Panc1 (cell line): Measurements from ENCODE around the gene ATP10A. TPM values are rescaled to one million over a fixed set of nuclear protein-coding genes. Genes with fewer than 3 reads are reported as not detected.

Experiments used
- ATAC-seq: fragments of 200-7000 bp; cut with Tn5 transposase; 2 replicates; pipeline ENCODE4 v1.9.1; 2020; ENCODE audit warnings: mild to moderate bottlenecking, moderate library complexity
- BruUV-seq: library from RNA; stranded (reverse); fragments of 400-500 nt; replicated peaks from 2 replicates; lab custom pipeline; 2021; lab: Mats Ljungman, UMichigan
- CTCF ChIA-PET: fragments of 300-600 bp; sonication (Branson Sonifier 250); formaldehyde crosslinking; loops from one replicate; lab custom pipeline; 2022; ENCODE audit warnings: antibody characterized with exemption; lab: Charles Lee
- POLR2A ChIA-PET: fragments of 300-600 bp; sonication (Branson Sonifier 250); formaldehyde crosslinking; loops from one replicate; lab custom pipeline; 2022; ENCODE audit warnings: antibody characterized with exemption; lab: Charles Lee
- DNase-seq: peaks from one replicate; pipeline ENCODE4 v3.0.0-alpha.2; 2010; ENCODE audit warnings: low read depth, low spot score
- H3K27ac ChIP-seq: 2 replicates; pipeline ENCODE4 v1.5.1; 2011; ENCODE audit warnings: mild to moderate bottlenecking, low read length, inconsistent platforms
- H3K27me3 ChIP-seq: fragments of 200-500 bp; sonication (Bioruptor generic); 2 replicates; pipeline ENCODE4 v1.6.0; 2014; ENCODE audit warnings: low read length, inconsistent platforms; ENCODE audit not compliant: control insufficient read depth, insufficient read depth
- H3K36me3 ChIP-seq: fragments of 200-500 bp; sonication (Bioruptor generic); 2 replicates; pipeline ENCODE4 v1.5.1; 2014; ENCODE audit warnings: inconsistent platforms, mild to moderate bottlenecking, low read length, moderate library complexity; ENCODE audit not compliant: control insufficient read depth, insufficient read depth
- H3K4me1 ChIP-seq: 2 replicates; pipeline ENCODE4 v1.5.1; 2011; ENCODE audit warnings: inconsistent platforms, mild to moderate bottlenecking, low read length, moderate library complexity; ENCODE audit not compliant: control insufficient read depth, insufficient read depth
- H3K4me3 ChIP-seq, 2 experiments: 2 replicates each; pipeline ENCODE4 v1.5.1; 2011 to 2012; ENCODE audit warnings: low read depth in 2 of 2, low read length in 2 of 2, mild to moderate bottlenecking in 2 of 2, inconsistent platforms in 1 of 2, moderate library complexity in 1 of 2
- H3K9me3 ChIP-seq: fragments of 200-500 bp; sonication (Bioruptor generic); 2 replicates; pipeline ENCODE4 v1.5.1; 2014; ENCODE audit warnings: low read depth, mild to moderate bottlenecking, inconsistent platforms, low read length, moderate library complexity; ENCODE audit not compliant: control insufficient read depth, insufficient read depth
- POLR2AphosphoS5 ChIP-seq: IDR thresholded peaks from 2 replicates; pipeline ENCODE4 v1.6.1; 2012; ENCODE audit warnings: mild to moderate bottlenecking, low read depth, low read length, moderate library complexity
- SIN3A ChIP-seq: IDR thresholded peaks from 2 replicates; pipeline ENCODE4 v1.6.1; 2012; ENCODE audit warnings: low read depth, mild to moderate bottlenecking, low read length, moderate library complexity, borderline replicate concordance; ENCODE audit not compliant: insufficient read depth
- TCF7L2 ChIP-seq: IDR thresholded peaks from 2 replicates; pipeline ENCODE4 v1.6.1; 2011; ENCODE audit warnings: mild to moderate bottlenecking, low read depth, low read length, inconsistent platforms
- in situ Hi-C: cut with HindIII; loops from 2 replicates; pipeline ENCODE4 v1.10.0; 2016; ENCODE audit warnings: low sequenced_read_pairs, low pct_unique_long_range_greater_than_20kb
- intact Hi-C: fragments of 100-400 bp; cut with micrococcal nuclease; formaldehyde crosslinking; loops from one replicate; pipeline ENCODE4 v1.10.0; 2022; ENCODE audit not compliant: unreplicated experiment
- total RNA-seq: library from RNA; stranded (reverse); gene quantifications from one replicate; pipeline ENCODE4 v1.2.1, GENCODE V29; 2021; ENCODE audit not compliant: unreplicated experiment
- TF ChIP-seq, protein P1 (sequence below), 2 experiments: IDR thresholded peaks; 2 replicates each; pipeline ENCODE4 v1.6.1; 2011 to 2012; ENCODE audit warnings: low read depth in 2 of 2, control low read depth in 1 of 2, low read length in 1 of 2, mild to moderate bottlenecking in 1 of 2, moderate library complexity in 1 of 2; ENCODE audit not compliant: insufficient read depth in 1 of 2
- TF ChIP-seq, protein P2 (sequence below): fragments of 450-650 bp; IDR thresholded peaks from 2 replicates; pipeline ENCODE4 v1.5.1; 2017; ENCODE audit warnings: mild to moderate bottlenecking

ATP10A gene
- total RNA-seq, 1 experiment from 2014 or later = 0.31 TPM

DNA sequence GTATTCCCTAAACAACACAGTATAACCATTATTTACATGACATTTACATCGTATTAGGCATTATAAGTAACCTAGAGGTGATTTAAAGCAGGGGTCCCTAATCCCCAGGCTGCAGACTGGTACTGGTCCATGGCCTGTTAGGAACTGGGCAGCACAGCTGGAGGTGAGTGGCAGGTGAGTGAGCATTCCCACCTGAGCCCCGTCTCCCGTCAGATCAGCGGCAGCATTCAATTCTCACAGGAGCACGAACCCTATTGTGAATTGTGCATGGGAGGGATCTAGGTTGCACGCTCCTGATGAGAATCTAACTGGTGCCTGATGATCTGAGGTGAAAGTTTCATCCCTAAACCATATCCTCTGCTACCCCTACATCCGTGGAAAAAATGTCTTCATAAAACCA lies 138.2 kb downstream of the ATP10A start:
- ATAC-seq = no peak
- Histone ChIP-seq H3K9me3 (no peaks in the 10 kb centered on the region), H3K27ac (no peak overlapping the region), H3K36me3 (no peaks in the 10 kb centered on the region), H3K4me1 (no peaks in the 10 kb centered on the region), H3K4me3 (no peak overlapping the region), H3K27me3 (no peaks in the 10 kb centered on the region)
- ChIA-PET CTCF (no interaction called here), POLR2A (no interaction called here)
- no TSS peak for BruUV-seq
- in situ Hi-C loops (no loop called here), intact Hi-C loops (no loop called here)
- DNase-seq = no peak
- TF ChIP-seq, protein P1, sequence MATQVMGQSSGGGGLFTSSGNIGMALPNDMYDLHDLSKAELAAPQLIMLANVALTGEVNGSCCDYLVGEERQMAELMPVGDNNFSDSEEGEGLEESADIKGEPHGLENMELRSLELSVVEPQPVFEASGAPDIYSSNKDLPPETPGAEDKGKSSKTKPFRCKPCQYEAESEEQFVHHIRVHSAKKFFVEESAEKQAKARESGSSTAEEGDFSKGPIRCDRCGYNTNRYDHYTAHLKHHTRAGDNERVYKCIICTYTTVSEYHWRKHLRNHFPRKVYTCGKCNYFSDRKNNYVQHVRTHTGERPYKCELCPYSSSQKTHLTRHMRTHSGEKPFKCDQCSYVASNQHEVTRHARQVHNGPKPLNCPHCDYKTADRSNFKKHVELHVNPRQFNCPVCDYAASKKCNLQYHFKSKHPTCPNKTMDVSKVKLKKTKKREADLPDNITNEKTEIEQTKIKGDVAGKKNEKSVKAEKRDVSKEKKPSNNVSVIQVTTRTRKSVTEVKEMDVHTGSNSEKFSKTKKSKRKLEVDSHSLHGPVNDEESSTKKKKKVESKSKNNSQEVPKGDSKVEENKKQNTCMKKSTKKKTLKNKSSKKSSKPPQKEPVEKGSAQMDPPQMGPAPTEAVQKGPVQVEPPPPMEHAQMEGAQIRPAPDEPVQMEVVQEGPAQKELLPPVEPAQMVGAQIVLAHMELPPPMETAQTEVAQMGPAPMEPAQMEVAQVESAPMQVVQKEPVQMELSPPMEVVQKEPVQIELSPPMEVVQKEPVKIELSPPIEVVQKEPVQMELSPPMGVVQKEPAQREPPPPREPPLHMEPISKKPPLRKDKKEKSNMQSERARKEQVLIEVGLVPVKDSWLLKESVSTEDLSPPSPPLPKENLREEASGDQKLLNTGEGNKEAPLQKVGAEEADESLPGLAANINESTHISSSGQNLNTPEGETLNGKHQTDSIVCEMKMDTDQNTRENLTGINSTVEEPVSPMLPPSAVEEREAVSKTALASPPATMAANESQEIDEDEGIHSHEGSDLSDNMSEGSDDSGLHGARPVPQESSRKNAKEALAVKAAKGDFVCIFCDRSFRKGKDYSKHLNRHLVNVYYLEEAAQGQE (IDR thresholded peaks at IDR 0.05; ENCODE audit: insufficient read depth in 1 of 2, low read depth in 2 of 2, low read length in 1 of 2) = no peak
- TF ChIP-seq SIN3A (no peak), TCF7L2 (no peak), POLR2AphosphoS5 (no peak)
- TF ChIP-seq, protein P2, sequence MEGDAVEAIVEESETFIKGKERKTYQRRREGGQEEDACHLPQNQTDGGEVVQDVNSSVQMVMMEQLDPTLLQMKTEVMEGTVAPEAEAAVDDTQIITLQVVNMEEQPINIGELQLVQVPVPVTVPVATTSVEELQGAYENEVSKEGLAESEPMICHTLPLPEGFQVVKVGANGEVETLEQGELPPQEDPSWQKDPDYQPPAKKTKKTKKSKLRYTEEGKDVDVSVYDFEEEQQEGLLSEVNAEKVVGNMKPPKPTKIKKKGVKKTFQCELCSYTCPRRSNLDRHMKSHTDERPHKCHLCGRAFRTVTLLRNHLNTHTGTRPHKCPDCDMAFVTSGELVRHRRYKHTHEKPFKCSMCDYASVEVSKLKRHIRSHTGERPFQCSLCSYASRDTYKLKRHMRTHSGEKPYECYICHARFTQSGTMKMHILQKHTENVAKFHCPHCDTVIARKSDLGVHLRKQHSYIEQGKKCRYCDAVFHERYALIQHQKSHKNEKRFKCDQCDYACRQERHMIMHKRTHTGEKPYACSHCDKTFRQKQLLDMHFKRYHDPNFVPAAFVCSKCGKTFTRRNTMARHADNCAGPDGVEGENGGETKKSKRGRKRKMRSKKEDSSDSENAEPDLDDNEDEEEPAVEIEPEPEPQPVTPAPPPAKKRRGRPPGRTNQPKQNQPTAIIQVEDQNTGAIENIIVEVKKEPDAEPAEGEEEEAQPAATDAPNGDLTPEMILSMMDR = no peak

DNA sequence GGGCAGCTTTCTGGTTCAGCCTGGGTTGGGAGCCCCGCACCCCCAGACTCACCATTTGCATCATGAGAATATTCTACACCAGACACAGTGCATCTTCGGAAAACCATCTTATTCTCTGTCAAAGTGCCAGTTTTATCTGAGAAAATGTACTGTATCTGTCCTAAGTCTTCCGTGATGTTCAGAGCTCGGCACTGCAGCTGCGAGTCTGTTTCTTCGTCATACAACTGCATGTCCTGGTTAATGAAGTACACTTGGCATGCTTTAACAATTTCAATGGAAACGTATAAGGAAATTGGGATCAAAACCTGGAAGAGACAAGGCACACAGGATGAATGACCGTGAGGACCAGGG lies 141.5 kb downstream of the ATP10A start:
- Histone ChIP-seq H3K36me3 (no peaks in the 10 kb centered on the region), H3K4me3 (no peak overlapping the region), H3K9me3 (no peaks in the 10 kb centered on the region), H3K27ac (no peak overlapping the region), H3K4me1 (no peaks in the 10 kb centered on the region), H3K27me3 (no peaks in the 10 kb centered on the region)
- intact Hi-C loops = no loop called here
- POLR2A ChIA-PET = no interaction called here
- DNase-seq (no peak), ATAC-seq (no peak)
- BruUV-seq = no TSS peak
- in situ Hi-C loops = no loop called here
- no peak for TF ChIP-seq SIN3A
- TF ChIP-seq POLR2AphosphoS5 = no peak
- no peak for TF ChIP-seq TCF7L2
- TF ChIP-seq, protein P2 = no peak
- TF ChIP-seq, protein P1 (IDR thresholded peaks at IDR 0.05; ENCODE audit: insufficient read depth in 1 of 2, low read depth in 2 of 2, low read length in 1 of 2) = no peak
- CTCF ChIA-PET = interaction anchor here (0.5 kb wide), 1 partner anchor 370 kb away, joined by 4 read pairs; no protein-coding TSS in a partner anchor
